Activated CD4-positive, alpha-beta T cell treated with anti-CD3 and anti-CD28 coated beads for 36 hours (primary cell): ENCODE data around the gene C1QTNF6. TPM values are rescaled to one million over a fixed set of nuclear protein-coding genes. Genes with fewer than 3 reads are reported as not detected.

Experiments
- ATAC-seq: fragments of 200-7000 bp; cut with Tn5 transposase; one replicate; pipeline ENCODE4 v1.10.0; 2021; ENCODE audit warnings: mild to moderate bottlenecking, moderate library complexity
- CTCF ChIA-PET: fragments of 350-600 bp; sonication (Branson Sonifier 250); formaldehyde crosslinking; loops from one replicate; lab custom pipeline; 2021; ENCODE audit warnings: antibody characterized with exemption; lab: Charles Lee
- POLR2A ChIA-PET: fragments of 350-600 bp; sonication (Branson Sonifier 250); formaldehyde crosslinking; loops from one replicate; lab custom pipeline; 2021; ENCODE audit warnings: antibody characterized with exemption, inconsistent platforms; lab: Charles Lee
- DNase-seq: peaks from one replicate; pipeline ENCODE4 v3.0.0-alpha.2; 2020
- H3K27ac Mint-ChIP-seq: one replicate; pipeline ENCODE4 v1.8.0; 2021; ENCODE audit warnings: mixed read lengths
- H3K27me3 Mint-ChIP-seq: one replicate; pipeline ENCODE4 v1.8.0; 2021; ENCODE audit warnings: mixed read lengths
- H3K36me3 Mint-ChIP-seq: one replicate; pipeline ENCODE4 v1.8.0; 2021; ENCODE audit warnings: low read depth, mixed read lengths
- H3K4me1 Mint-ChIP-seq: one replicate; pipeline ENCODE4 v1.8.0; 2021; ENCODE audit warnings: mixed read lengths
- H3K4me3 Mint-ChIP-seq: one replicate; pipeline ENCODE4 v1.8.0; 2021; ENCODE audit warnings: mild to moderate bottlenecking, moderate library complexity, mixed read lengths
- H3K9me3 Mint-ChIP-seq: one replicate; pipeline ENCODE4 v1.8.0; 2021; ENCODE audit warnings: low read depth, mixed read lengths
- intact Hi-C, 2 experiments: fragments of 100-400 bp; cut with DNase I in 1 of 2; cut with micrococcal nuclease in 1 of 2; formaldehyde crosslinking; loops; one replicate each; pipeline versions ENCODE4 v1.14.2 to v1.15.1; 2022 to 2024; cut with DNase I, micrococcal nuclease
- total RNA-seq, 2 experiments: library from RNA; stranded (reverse); gene quantifications; one replicate each; pipeline ENCODE4 v1.2.3, GENCODE V29; 2021

C1QTNF6 gene
- total RNA-seq, 2 experiments from 2014 or later, result 8.4 to 8.7 TPM

GRCh38 chr22:37156686-37157435 lies 31.2 kb downstream of the C1QTNF6 start:
- Mint-ChIP-seq H3K4me3 (no peak overlapping the region), H3K9me3 (peaks cover 5% of the 10 kb centered on the region), H3K4me1 (peaks cover 55% of the 10 kb centered on the region), H3K27ac (peak overlapping the region; percentile 35), H3K27me3 (no peaks in the 10 kb centered on the region), H3K36me3 (no peaks in the 10 kb centered on the region)
- ChIA-PET CTCF (interaction anchor here (0.6 to 1.7 kb wide), 6 partner anchors 10 to 77 kb away, joined by 3 to 6 read pairs (median 4); no protein-coding TSS in a partner anchor), POLR2A (no interaction called here)
- intact Hi-C loops, result no loop called here
- no peak for DNase-seq
- no peak for ATAC-seq

GRCh38 chr22:37155971-37156370 lies 32.1 kb downstream of the C1QTNF6 start:
- peak overlapping the region; percentile 76 for H3K27ac Mint-ChIP-seq
- H3K36me3 Mint-ChIP-seq, result no peaks in the 10 kb centered on the region
- peaks cover 52% of the 10 kb centered on the region for H3K4me1 Mint-ChIP-seq
- DNase-seq (no peak), ATAC-seq (no peak)
- H3K27me3 Mint-ChIP-seq, result no peaks in the 10 kb centered on the region
- peaks cover 2% of the 10 kb centered on the region for H3K9me3 Mint-ChIP-seq
- POLR2A ChIA-PET, result no interaction called here
- intact Hi-C loops, result no loop called here
- H3K4me3 Mint-ChIP-seq, result no peak overlapping the region
- CTCF ChIA-PET, result interaction anchor here (0.9 to 1.1 kb wide), 2 partner anchors 38 to 76 kb away, joined by 3 to 5 read pairs; no protein-coding TSS in a partner anchor

- POLR2A ChIA-PET, result no interaction called here
- H3K27ac Mint-ChIP-seq, result peak overlapping the region; percentile 76
- no peak overlapping the region for H3K4me3 Mint-ChIP-seq
- no peaks in the 10 kb centered on the region for H3K36me3 Mint-ChIP-seq
- intact Hi-C loops, result no loop called here
- H3K9me3 Mint-ChIP-seq, result peaks cover 7% of the 10 kb centered on the region
- CTCF ChIA-PET, result interaction anchor here (0.6 to 1.2 kb wide), 2 partner anchors 44 to 334 kb away, joined by 3 to 4 read pairs; no protein-coding TSS in a partner anchor
- DNase-seq, result peak; percentile 68
- H3K4me1 Mint-ChIP-seq, result peaks cover 60% of the 10 kb centered on the region
- peak; percentile 85 for ATAC-seq
- no peaks in the 10 kb centered on the region for H3K27me3 Mint-ChIP-seq
Observed at GRCh38 chr22:37154925-37155712, 32.9 kb downstream of the C1QTNF6 start.

- DNase-seq, result no peak
- Mint-ChIP-seq H3K4me3 (no peak overlapping the region), H3K27ac (peak overlapping the region; percentile 15), H3K4me1 (peaks cover 58% of the 10 kb centered on the region), H3K9me3 (peaks cover 7% of the 10 kb centered on the region), H3K36me3 (peaks cover 8% of the 10 kb centered on the region), H3K27me3 (no peaks in the 10 kb centered on the region)
- intact Hi-C loops, result no loop called here
- CTCF ChIA-PET, result interaction anchor here (1.2 kb wide), 1 partner anchor 46 kb away, joined by 4 read pairs; no protein-coding TSS in a partner anchor
- ATAC-seq, result no peak
- POLR2A ChIA-PET, result interaction anchor here (0.7 kb wide), 1 partner anchor 10 kb away, joined by 3 read pairs; no protein-coding TSS in a partner anchor
Observed at GRCh38 chr22:37153901-37154300, 34.1 kb downstream of the C1QTNF6 start.

- Mint-ChIP-seq H3K27ac (no peak overlapping the region), H3K4me3 (no peak overlapping the region), H3K27me3 (no peaks in the 10 kb centered on the region), H3K36me3 (peaks cover 31% of the 10 kb centered on the region), H3K4me1 (peaks cover 58% of the 10 kb centered on the region), H3K9me3 (peaks cover 7% of the 10 kb centered on the region)
- intact Hi-C loops, result loop anchor here in 1 of 2 experiments (2.0 kb wide), 1 partner anchor 73 kb away; no protein-coding TSS in a partner anchor
- CTCF ChIA-PET, result interaction anchor here (1.2 to 5.3 kb wide), 3 partner anchors 9 to 29 kb away, joined by 3 to 43 read pairs (median 43); no protein-coding TSS in a partner anchor
- ATAC-seq (no peak), DNase-seq (no peak)
- POLR2A ChIA-PET, result no interaction called here
Observed at GRCh38 chr22:37151401-37151800, 36.6 kb downstream of the C1QTNF6 start.

- Mint-ChIP-seq H3K4me3 (no peak overlapping the region), H3K27me3 (no peaks in the 10 kb centered on the region), H3K4me1 (peaks cover 59% of the 10 kb centered on the region), H3K27ac (peak overlapping the region; percentile 56), H3K9me3 (peaks cover 7% of the 10 kb centered on the region), H3K36me3 (peaks cover 38% of the 10 kb centered on the region)
- no peak for ATAC-seq
- ChIA-PET POLR2A (interaction anchor here (2.3 to 4.2 kb wide), 3 partner anchors 12 to 71 kb away, joined by 11 to 49 read pairs (median 35); no protein-coding TSS in a partner anchor), CTCF (interaction anchor here (1.0 to 5.3 kb wide), 6 partner anchors 12 to 279 kb away, joined by 3 to 43 read pairs (median 10); no protein-coding TSS in a partner anchor)
- DNase-seq, result no peak
- intact Hi-C loops, result loop anchor here (1.0 to 2.0 kb wide), 5 partner anchors 12 to 72 kb away; no protein-coding TSS in a partner anchor
Observed at GRCh38 chr22:37150701-37151100, 37.3 kb downstream of the C1QTNF6 start.

- H3K27ac Mint-ChIP-seq, result peak overlapping the region; percentile 91
- H3K4me1 Mint-ChIP-seq, result peaks cover 56% of the 10 kb centered on the region
- ChIA-PET POLR2A (interaction anchor here (0.6 to 4.2 kb wide), 15 partner anchors 11 to 245 kb away, joined by 3 to 49 read pairs (median 5); no protein-coding TSS in a partner anchor), CTCF (interaction anchor here (0.6 to 5.3 kb wide), 22 partner anchors 9 to 112 kb away, joined by 3 to 43 read pairs (median 4); no protein-coding TSS in a partner anchor)
- DNase-seq, result no peak
- H3K36me3 Mint-ChIP-seq, result peaks cover 51% of the 10 kb centered on the region
- peaks cover 7% of the 10 kb centered on the region for H3K9me3 Mint-ChIP-seq
- no peaks in the 10 kb centered on the region for H3K27me3 Mint-ChIP-seq
- H3K4me3 Mint-ChIP-seq, result peak overlapping the region; percentile 84
- no peak for ATAC-seq
- intact Hi-C loops, result loop anchor here (1.0 to 5.0 kb wide), 3 partner anchors 10 to 48 kb away; no protein-coding TSS in a partner anchor
Observed at GRCh38 chr22:37148742-37149665, 39.0 kb downstream of the C1QTNF6 start.

GRCh38 chr22:37148031-37148651 lies 39.9 kb downstream of the C1QTNF6 start:
- intact Hi-C loops, result loop anchor here in 1 of 2 experiments (5.0 kb wide), 1 partner anchor 49 kb away; no protein-coding TSS in a partner anchor
- Mint-ChIP-seq H3K27me3 (no peaks in the 10 kb centered on the region), H3K9me3 (peaks cover 7% of the 10 kb centered on the region), H3K27ac (peak overlapping the region; percentile 91), H3K4me3 (peak overlapping the region; percentile 84), H3K4me1 (peaks cover 56% of the 10 kb centered on the region), H3K36me3 (peaks cover 59% of the 10 kb centered on the region)
- CTCF ChIA-PET, result interaction anchor here (0.6 to 5.3 kb wide), 12 partner anchors 8 to 72 kb away, joined by 3 to 43 read pairs (median 5); no protein-coding TSS in a partner anchor
- POLR2A ChIA-PET, result interaction anchor here (0.5 to 4.2 kb wide), 3 partner anchors 15 to 931 kb away, joined by 8 to 49 read pairs (median 35); no protein-coding TSS in a partner anchor
- DNase-seq (peak; percentile 56), ATAC-seq (no peak)

GRCh38 chr22:37147186-37147990 lies 40.7 kb downstream of the C1QTNF6 start:
- H3K27me3 Mint-ChIP-seq, result no peaks in the 10 kb centered on the region
- peak overlapping the region; percentile 91 for H3K27ac Mint-ChIP-seq
- POLR2A ChIA-PET, result interaction anchor here (0.5 to 4.2 kb wide), 4 partner anchors 9 to 931 kb away, joined by 3 to 49 read pairs (median 6); no protein-coding TSS in a partner anchor
- DNase-seq, result peak; percentile 39
- peaks cover 58% of the 10 kb centered on the region for H3K4me1 Mint-ChIP-seq
- peak overlapping the region; percentile 84 for H3K4me3 Mint-ChIP-seq
- peak; percentile 1 for ATAC-seq
- H3K36me3 Mint-ChIP-seq, result peaks cover 67% of the 10 kb centered on the region
- CTCF ChIA-PET, result interaction anchor here (1.0 to 5.3 kb wide), 8 partner anchors 8 to 71 kb away, joined by 3 to 43 read pairs (median 6); no protein-coding TSS in a partner anchor
- intact Hi-C loops, result loop anchor here in 1 of 2 experiments (5.0 kb wide), 1 partner anchor 50 kb away; no protein-coding TSS in a partner anchor
- peaks cover 7% of the 10 kb centered on the region for H3K9me3 Mint-ChIP-seq
